ENCODE measurements around the gene GRID2.

GRID2 gene

DNA sequence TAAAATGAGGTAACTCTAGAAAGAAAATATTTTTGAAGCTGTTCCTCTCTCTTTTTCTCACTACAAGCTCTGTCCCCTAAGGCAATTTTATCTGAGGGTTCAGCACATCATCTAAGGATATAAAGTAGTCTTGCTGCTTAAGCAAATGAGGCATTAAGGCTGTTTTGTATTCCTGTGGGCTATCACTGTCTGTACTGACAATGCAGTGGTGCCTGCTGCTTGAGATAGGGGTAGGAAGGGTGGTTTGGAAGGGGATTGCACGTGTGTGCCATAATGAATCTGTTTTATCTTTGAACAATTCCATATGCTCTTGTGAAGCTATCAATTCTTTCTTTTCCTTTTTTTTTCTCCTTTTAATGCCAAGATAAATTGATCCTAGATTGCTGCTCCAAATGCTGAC is 1396.8 kb downstream of the GRID2 start:
- no peak overlapping the region for H3K9ac ChIP-seq

DNA sequence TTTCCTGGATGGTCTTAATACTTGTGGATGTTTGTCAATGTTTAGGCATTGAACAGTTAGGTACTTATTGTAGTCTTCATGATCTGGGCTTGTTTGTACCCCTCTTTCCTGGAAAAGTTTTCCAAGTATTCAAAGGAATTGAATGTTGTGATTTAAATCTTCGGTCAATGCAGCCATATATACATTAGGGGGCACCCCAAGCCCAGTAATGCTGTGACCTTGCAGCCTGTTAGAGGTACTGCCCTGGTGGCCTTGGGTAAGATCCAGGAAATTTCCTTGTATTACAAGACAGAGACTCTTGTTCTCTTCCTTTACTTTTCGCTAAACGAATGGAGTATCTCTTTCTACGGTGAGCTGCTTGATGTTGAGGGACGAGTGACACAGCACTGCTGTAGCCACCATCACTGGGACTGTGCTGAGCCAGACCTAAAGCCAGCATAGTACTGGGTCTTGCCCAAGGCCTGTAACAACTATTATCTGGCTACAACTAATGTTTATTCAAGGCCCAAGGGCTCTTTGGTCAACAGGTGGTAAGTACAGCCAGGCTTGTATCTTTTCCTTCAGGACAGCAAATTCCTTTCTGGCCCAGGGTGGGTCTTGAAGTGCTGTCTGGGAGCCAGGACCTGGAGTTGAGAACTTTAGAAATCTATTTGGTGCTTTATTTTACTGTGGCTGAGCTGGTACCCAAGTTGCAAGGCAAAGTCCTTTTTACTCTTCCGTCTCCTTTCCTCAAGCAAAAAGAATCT is 1406.5 kb downstream of the GRID2 start:
- no peaks in the 10 kb centered on the region for H3K4me1 ChIP-seq
- H3K27me3 ChIP-seq (ENCODE audit: control insufficient read depth, insufficient read depth, low read length), result no peaks in the 10 kb centered on the region
- TF ChIP-seq, protein P1, sequence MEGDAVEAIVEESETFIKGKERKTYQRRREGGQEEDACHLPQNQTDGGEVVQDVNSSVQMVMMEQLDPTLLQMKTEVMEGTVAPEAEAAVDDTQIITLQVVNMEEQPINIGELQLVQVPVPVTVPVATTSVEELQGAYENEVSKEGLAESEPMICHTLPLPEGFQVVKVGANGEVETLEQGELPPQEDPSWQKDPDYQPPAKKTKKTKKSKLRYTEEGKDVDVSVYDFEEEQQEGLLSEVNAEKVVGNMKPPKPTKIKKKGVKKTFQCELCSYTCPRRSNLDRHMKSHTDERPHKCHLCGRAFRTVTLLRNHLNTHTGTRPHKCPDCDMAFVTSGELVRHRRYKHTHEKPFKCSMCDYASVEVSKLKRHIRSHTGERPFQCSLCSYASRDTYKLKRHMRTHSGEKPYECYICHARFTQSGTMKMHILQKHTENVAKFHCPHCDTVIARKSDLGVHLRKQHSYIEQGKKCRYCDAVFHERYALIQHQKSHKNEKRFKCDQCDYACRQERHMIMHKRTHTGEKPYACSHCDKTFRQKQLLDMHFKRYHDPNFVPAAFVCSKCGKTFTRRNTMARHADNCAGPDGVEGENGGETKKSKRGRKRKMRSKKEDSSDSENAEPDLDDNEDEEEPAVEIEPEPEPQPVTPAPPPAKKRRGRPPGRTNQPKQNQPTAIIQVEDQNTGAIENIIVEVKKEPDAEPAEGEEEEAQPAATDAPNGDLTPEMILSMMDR (IDR thresholded peaks at IDR 0.05), result no peak
- H3K79me2 ChIP-seq, result no peaks in the 10 kb centered on the region
- H3K9me3 ChIP-seq (ENCODE audit: control insufficient read depth, low read length), result no peaks in the 10 kb centered on the region
- no peak overlapping the region for H3K27ac ChIP-seq
- no peak overlapping the region for H3K4me2 ChIP-seq (ENCODE audit: low read length)
- H3K4me3 ChIP-seq (ENCODE audit: low read depth, low read length), result no peak overlapping the region
- no peaks in the 10 kb centered on the region for H3K36me3 ChIP-seq (ENCODE audit: control insufficient read depth, insufficient read depth, low read length)
- no peak overlapping the region for H3K9ac ChIP-seq
- no peak overlapping the region for H2AFZ ChIP-seq

More for the DNA sequence above, 1396.8 kb downstream of the GRID2 start:
- Histone ChIP-seq H3K27ac (no peak overlapping the region), H3K9me3 (ENCODE audit: control insufficient read depth, low read length) (no peaks in the 10 kb centered on the region), H3K79me2 (no peaks in the 10 kb centered on the region), H3K4me3 (ENCODE audit: low read depth, low read length) (no peak overlapping the region), H3K4me2 (ENCODE audit: low read length) (no peak overlapping the region), H2AFZ (no peak overlapping the region), H3K36me3 (ENCODE audit: control insufficient read depth, insufficient read depth, low read length) (no peaks in the 10 kb centered on the region), H3K27me3 (ENCODE audit: control insufficient read depth, insufficient read depth, low read length) (no peaks in the 10 kb centered on the region), H3K4me1 (no peaks in the 10 kb centered on the region)
- TF ChIP-seq, protein P1 (IDR thresholded peaks at IDR 0.05), result no peak

GRCh38 chr4:93710847-93711430 is 1407.2 kb downstream of the GRID2 start:
- Histone ChIP-seq H3K36me3 (ENCODE audit: control insufficient read depth, insufficient read depth, low read length) (no peaks in the 10 kb centered on the region), H3K4me3 (ENCODE audit: low read depth, low read length) (no peak overlapping the region), H3K79me2 (no peaks in the 10 kb centered on the region), H3K9me3 (ENCODE audit: control insufficient read depth, low read length) (no peaks in the 10 kb centered on the region), H3K4me1 (no peaks in the 10 kb centered on the region), H3K27ac (no peak overlapping the region), H3K27me3 (ENCODE audit: control insufficient read depth, insufficient read depth, low read length) (no peaks in the 10 kb centered on the region), H3K4me2 (ENCODE audit: low read length) (no peak overlapping the region), H2AFZ (no peak overlapping the region), H3K9ac (no peak overlapping the region)
- TF ChIP-seq, protein P1 (IDR thresholded peaks at IDR 0.05), result no peak

GRCh38 chr4:93718233-93718632 is 1414.5 kb downstream of the GRID2 start:
- H3K4me3 ChIP-seq (ENCODE audit: low read depth, low read length), result no peak overlapping the region
- no peak overlapping the region for H3K27ac ChIP-seq
- no peaks in the 10 kb centered on the region for H3K4me1 ChIP-seq
- H3K27me3 ChIP-seq (ENCODE audit: control insufficient read depth, insufficient read depth, low read length), result no peaks in the 10 kb centered on the region
- H3K79me2 ChIP-seq, result no peaks in the 10 kb centered on the region
- H3K4me2 ChIP-seq (ENCODE audit: low read length), result no peak overlapping the region
- no peak overlapping the region for H2AFZ ChIP-seq
- no peak overlapping the region for H3K9ac ChIP-seq
- no peaks in the 10 kb centered on the region for H3K9me3 ChIP-seq (ENCODE audit: control insufficient read depth, low read length)
- H3K36me3 ChIP-seq (ENCODE audit: control insufficient read depth, insufficient read depth, low read length), result no peaks in the 10 kb centered on the region
- TF ChIP-seq, protein P1 (IDR thresholded peaks at IDR 0.05), result no peak

DNA sequence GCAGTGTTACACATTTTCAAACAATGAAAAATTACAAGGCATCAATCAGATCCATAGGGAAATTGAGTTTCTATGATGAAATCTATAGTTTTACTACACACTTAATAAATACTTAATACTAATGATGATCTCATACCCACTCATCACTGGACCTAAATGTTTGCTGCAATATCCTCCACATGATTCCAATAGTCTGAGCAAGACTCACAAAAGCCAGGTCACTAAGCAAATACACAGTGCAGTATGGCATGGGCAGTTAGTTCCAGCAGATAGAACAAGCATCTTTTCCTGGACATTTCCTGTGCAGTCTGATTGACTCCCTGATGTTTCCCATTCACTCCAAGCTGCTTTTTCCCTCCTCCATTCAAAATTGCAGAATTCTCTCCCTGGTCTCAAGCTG is 1415.8 kb downstream of the GRID2 start:
- Histone ChIP-seq H3K9me3 (ENCODE audit: control insufficient read depth, low read length) (no peaks in the 10 kb centered on the region), H3K27me3 (ENCODE audit: control insufficient read depth, insufficient read depth, low read length) (no peaks in the 10 kb centered on the region), H3K27ac (no peak overlapping the region), H3K4me2 (ENCODE audit: low read length) (no peak overlapping the region), H2AFZ (no peak overlapping the region), H3K9ac (no peak overlapping the region), H3K79me2 (no peaks in the 10 kb centered on the region), H3K36me3 (ENCODE audit: control insufficient read depth, insufficient read depth, low read length) (no peaks in the 10 kb centered on the region), H3K4me1 (no peaks in the 10 kb centered on the region), H3K4me3 (ENCODE audit: low read depth, low read length) (no peak overlapping the region)
- TF ChIP-seq, protein P1 (IDR thresholded peaks at IDR 0.05), result no peak
